HepG2 (cell line): ENCODE results near the gene SSBP4. TPM values are rescaled to one million over a fixed set of nuclear protein-coding genes. Genes with fewer than 3 reads are reported as not detected.

Experiments used
- E2F2 ChIP-seq: sonication (generic); formaldehyde crosslinking; IDR thresholded peaks from 2 replicates; pipeline ENCODE4 v1.4.0; 2020; ENCODE audit warnings: missing genetic modification reagents, borderline replicate concordance
- ETV6 ChIP-seq: sonication (generic); formaldehyde crosslinking; conservative IDR thresholded peaks from 2 replicates; pipeline ENCODE4 v1.4.0; 2020; ENCODE audit warnings: missing genetic modification reagents
- EZH2 ChIP-seq: conservative IDR thresholded peaks from 2 replicates; pipeline ENCODE4 v1.6.1; 2012; ENCODE audit warnings: mild to moderate bottlenecking, low read depth, low read length, moderate library complexity
- KDM3A ChIP-seq: IDR thresholded peaks from 2 replicates; pipeline ENCODE4 v1.6.1; 2018; ENCODE audit warnings: low read depth, missing compliant biosample characterization
- RFXAP ChIP-seq: sonication (generic); formaldehyde crosslinking; IDR thresholded peaks from 2 replicates; pipeline ENCODE4 v1.4.0; 2020; ENCODE audit warnings: missing genetic modification reagents, borderline replicate concordance
- RNF2 ChIP-seq: fragments of 450-650 bp; conservative IDR thresholded peaks from 2 replicates; pipeline ENCODE4 v1.6.1; 2016; ENCODE audit warnings: low read depth
- TAF15 ChIP-seq: fragments of 200-400 bp; formaldehyde crosslinking; IDR thresholded peaks from one replicate; pipeline ENCODE4 v1.6.1; 2018; ENCODE audit warnings: mild to moderate bottlenecking, low read depth, low read length; ENCODE audit not compliant: poor library complexity, severe bottlenecking
- TARDBP ChIP-seq: sonication (generic); formaldehyde crosslinking; IDR thresholded peaks from 2 replicates; pipeline ENCODE4 v1.8.0; 2022; ENCODE audit warnings: mild to moderate bottlenecking, missing genetic modification reagents
- ZBTB40 ChIP-seq, 2 experiments: fragments of 450-650 bp in 1 of 2; sonication (generic) in 1 of 2; formaldehyde crosslinking in 1 of 2; IDR thresholded peaks; 2 replicates each; pipeline versions ENCODE4 v1.6.1 to v1.8.0; 2016 to 2022; ENCODE audit warnings: antibody characterized with exemption in 1 of 2, mild to moderate bottlenecking in 1 of 2, missing genetic modification reagents in 1 of 2
- ZNF138 ChIP-seq: sonication (generic); formaldehyde crosslinking; IDR thresholded peaks from 2 replicates; pipeline ENCODE4 v1.5.0; 2020; ENCODE audit warnings: mild to moderate bottlenecking, low read depth, missing genetic modification reagents
- ZNF30 ChIP-seq: sonication (generic); formaldehyde crosslinking; IDR thresholded peaks from 2 replicates; pipeline ENCODE4 v1.5.0; 2020; ENCODE audit warnings: mild to moderate bottlenecking, missing genetic modification reagents
- ZNF563 ChIP-seq: sonication (generic); formaldehyde crosslinking; IDR thresholded peaks from 2 replicates; pipeline ENCODE4 v1.8.0; 2022; ENCODE audit warnings: mild to moderate bottlenecking, moderate library complexity, missing genetic modification reagents
- ZNF629 ChIP-seq: sonication (generic); formaldehyde crosslinking; conservative IDR thresholded peaks from 2 replicates; pipeline ENCODE4 v1.5.0; 2020; ENCODE audit warnings: missing genetic modification reagents
- ZSCAN12 ChIP-seq: sonication (generic); formaldehyde crosslinking; IDR thresholded peaks from 2 replicates; pipeline ENCODE4 v1.9.0; 2021; ENCODE audit warnings: mild to moderate bottlenecking, missing genetic modification reagents
- ZSCAN31 ChIP-seq: sonication (generic); formaldehyde crosslinking; IDR thresholded peaks from 2 replicates; pipeline ENCODE4 v1.5.0; 2020; ENCODE audit warnings: low read depth, mild to moderate bottlenecking, missing genetic modification reagents
- ZXDC ChIP-seq: sonication (generic); formaldehyde crosslinking; IDR thresholded peaks from 2 replicates; pipeline ENCODE4 v1.5.0; 2020; ENCODE audit warnings: mild to moderate bottlenecking, missing genetic modification reagents
- polyA plus RNA-seq, 8 experiments: library from polyadenylated mRNA; depleted of rRNA in 3 of 8; stranded (reverse) in 7 of 8; unstranded in 1 of 8; fragments of >200 nt; fragmentation: Illumina TruSeq in 4 of 8; extraction: Trizol in 4 of 8; gene quantifications; 2 replicates each; pipeline versions ENCODE4 v1.2.1 to v1.2.3, GENCODE V29; 2011 to 2016; ENCODE audit warnings: low read depth in 4 of 8, missing spikeins in 1 of 8, mixed read lengths in 1 of 8; ENCODE audit not compliant: insufficient read depth in 1 of 8
- total RNA-seq, 5 experiments: library from RNA; depleted of rRNA; stranded (reverse); fragments of >200 nt; fragmentation: Illumina TruSeq; extraction: Trizol; gene quantifications; 2 replicates each; pipeline ENCODE4 v1.2.3, GENCODE V29; 2016; ENCODE audit warnings: low read depth in 1 of 5

The SSBP4 gene
- total and polyA plus RNA-seq, 2 of the 13 experiments (the other 11 are each of a cell fraction or from before 2014, with no cell fraction given), result 20.8 to 39.5 TPM

GRCh38 chr19:18437491-18438330 is 18.5 kb downstream of the SSBP4 start, which contains the start of gene ISYNA1 (continued):
- no peak for TF ChIP-seq TARDBP (CRISPR knock-in tag)
- TF ChIP-seq ZBTB40 (IDR thresholded peaks at IDR 0.05), result no peak
- no peak; the same call in 1 of the 2 replicates for TF ChIP-seq ZBTB40 (CRISPR knock-in tag; IDR thresholded peaks at IDR 0.05)
- no peak for TF ChIP-seq KDM3A (CRISPR knock-in tag)
- TF ChIP-seq ZNF30 (CRISPR knock-in tag), result no peak
- TF ChIP-seq E2F2, result no peak
- TF ChIP-seq ZSCAN31 (CRISPR knock-in tag), result peak; percentile 17; the same call in 1 of the 2 replicates
- 0 out of 2 replicates have a peak, but pooled peaks have one; percentile 47 for TF ChIP-seq RNF2
- no peak for TF ChIP-seq ZSCAN12 (CRISPR knock-in tag)
- TF ChIP-seq TAF15, result no peak
- no peak for TF ChIP-seq RFXAP (CRISPR knock-in tag)
- 0 out of 2 replicates have a peak, but pooled peaks have one; percentile 24 for TF ChIP-seq ETV6 (CRISPR knock-in tag)
- peak; percentile 55; the same call in 1 of the 2 replicates for TF ChIP-seq ZNF563
- TF ChIP-seq ZNF629 (CRISPR knock-in tag), result no peak
- TF ChIP-seq EZH2, result no peak
- TF ChIP-seq ZNF138 (CRISPR knock-in tag), result no peak
- no peak for TF ChIP-seq ZXDC (CRISPR knock-in tag)
